K562 (cell line): ENCODE data around the gene ZNF488. TPM values are rescaled to one million over a fixed set of nuclear protein-coding genes. Genes with fewer than 3 reads are reported as not detected.

ENCODE experiments used
- CAMTA2 ChIP-seq: fragments of 250-450 bp; sonication (Bioruptor Pico); conservative IDR thresholded peaks from 2 replicates; pipeline ENCODE4 v1.5.1; 2022
- DDX20 ChIP-seq: fragments of 450-650 bp; IDR thresholded peaks from 2 replicates; pipeline ENCODE4 v1.6.1; 2016; ENCODE audit warnings: missing genetic modification characterization, low read depth, mild to moderate bottlenecking, missing compliant biosample characterization, moderate library complexity
- MED1 ChIP-seq: sonication (generic); formaldehyde crosslinking; IDR thresholded peaks from 2 replicates; pipeline ENCODE4 v1.8.1; 2023; ENCODE audit warnings: missing genetic modification reagents, borderline replicate concordance
- MYC ChIP-seq, 2 experiments: fragments of 250-450 bp in 1 of 2; sonication (Bioruptor Pico) in 1 of 2; IDR thresholded peaks; 2 replicates each; pipeline versions ENCODE4 v1.5.1 to v1.6.1; 2012 to 2021; ENCODE audit warnings: low read depth in 2 of 2, borderline replicate concordance in 1 of 2, improper control_type of control experiment in 1 of 2, low read length in 1 of 2, mild to moderate bottlenecking in 1 of 2, moderate library complexity in 1 of 2
- NFE2 ChIP-seq: IDR thresholded peaks from 2 replicates; pipeline ENCODE4 v1.6.1; 2014; ENCODE audit warnings: antibody characterized with exemption, low read depth
- RFX5 ChIP-seq: IDR thresholded peaks from 2 replicates; pipeline ENCODE4 v1.6.1; 2011; ENCODE audit warnings: low read depth, mild to moderate bottlenecking, improper control_type of control experiment, low read length
- U2AF1 ChIP-seq: fragments of 200-400 bp; formaldehyde crosslinking; optimal IDR thresholded peaks from 2 replicates; pipeline ENCODE3; 2017; ENCODE audit warnings: mild to moderate bottlenecking, low read depth, low read length, moderate library complexity
- polyA plus RNA-seq, 8 experiments: library from polyadenylated mRNA; depleted of rRNA in 4 of 8; stranded (reverse) in 5 of 8; unstranded in 3 of 8; fragments of >200 nt; fragmentation: Nextera tagmentation in 2 of 8; fragmentation: Illumina TruSeq in 1 of 8; extraction: Ambion mirVana in 2 of 8; extraction: Trizol in 1 of 8; gene quantifications; 2 replicates each; pipeline versions ENCODE4 v1.2.1 to v1.2.3, GENCODE V29; 2011 to 2014; ENCODE audit warnings: inconsistent platforms in 1 of 8, missing spikeins in 1 of 8
- total RNA-seq, 7 experiments: library from RNA; depleted of rRNA in 6 of 7; stranded (reverse); fragments of >200 nt in 6 of 7; fragmentation: Illumina TruSeq in 2 of 7; extraction: Trizol in 2 of 7; gene quantifications; 2 replicates each; pipeline versions ENCODE4 v1.2.1 to v1.2.3, GENCODE V29; 2011 to 2021; ENCODE audit warnings: low replicate concordance in 1 of 7
- TF ChIP-seq, protein P1 (sequence below): fragments of 450-650 bp; formaldehyde crosslinking; IDR thresholded peaks from 2 replicates; pipeline ENCODE4 v1.4.0; 2022; ENCODE audit warnings: missing genetic modification characterization
- TF ChIP-seq, protein P2 (sequence below), 2 experiments: fragments of 450-650 bp in 1 of 2; sonication (generic) in 1 of 2; formaldehyde crosslinking in 1 of 2; IDR thresholded peaks; 2 replicates each; pipeline versions ENCODE4 v1.7.1 to v1.9.0; 2016 to 2022; ENCODE audit warnings: inconsistent platforms in 1 of 2, mild to moderate bottlenecking in 1 of 2, missing genetic modification reagents in 1 of 2
- TF ChIP-seq, protein P3 (sequence below): fragments of 250-450 bp; sonication (Bioruptor Pico); IDR thresholded peaks from 2 replicates; pipeline ENCODE4 v1.4.0; 2020; ENCODE audit warnings: mild to moderate bottlenecking, moderate library complexity

Gene ZNF488
- total and polyA plus RNA-seq, 9 of the 15 experiments (the other 6 are each of a cell fraction or from before 2014, with no cell fraction given), result 0.03 to 0.09 (median 0.05) TPM; not detected in 3

DNA sequence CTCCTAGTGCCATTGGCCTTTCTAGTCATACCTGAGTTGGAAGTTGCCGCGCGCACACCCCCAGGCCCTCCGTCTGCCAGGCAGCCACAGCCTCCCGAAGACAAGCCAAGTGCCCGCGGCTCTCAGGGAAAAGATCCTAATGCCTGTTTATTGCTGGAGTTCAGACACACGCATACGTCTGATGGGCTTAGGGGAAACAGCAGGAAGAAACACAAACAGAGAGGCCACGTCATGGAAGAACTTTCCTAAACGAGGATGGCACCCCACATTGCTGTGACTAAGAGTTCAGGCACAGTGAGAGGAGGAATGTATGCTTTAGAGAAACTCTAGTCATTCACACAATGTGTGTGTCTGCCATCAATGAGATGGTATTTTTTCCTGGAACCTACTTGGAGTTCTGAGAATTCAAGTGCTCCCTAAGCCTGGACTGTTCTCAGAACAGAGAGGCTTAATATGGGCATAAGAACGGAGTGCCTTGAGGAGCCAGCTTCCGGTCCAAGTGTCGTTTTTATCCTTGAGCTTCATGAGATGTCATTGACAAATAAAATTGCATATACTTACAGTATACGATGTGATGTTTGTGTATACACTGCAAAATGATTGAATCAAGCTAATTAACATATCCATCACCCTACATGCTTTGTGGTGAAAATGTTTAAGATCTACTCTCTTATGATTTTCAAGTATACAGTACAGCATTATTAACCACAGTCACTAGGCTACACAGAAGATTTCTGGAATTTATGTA is 47.5 kb downstream of the ZNF488 start (continued):
- TF ChIP-seq, protein P1, sequence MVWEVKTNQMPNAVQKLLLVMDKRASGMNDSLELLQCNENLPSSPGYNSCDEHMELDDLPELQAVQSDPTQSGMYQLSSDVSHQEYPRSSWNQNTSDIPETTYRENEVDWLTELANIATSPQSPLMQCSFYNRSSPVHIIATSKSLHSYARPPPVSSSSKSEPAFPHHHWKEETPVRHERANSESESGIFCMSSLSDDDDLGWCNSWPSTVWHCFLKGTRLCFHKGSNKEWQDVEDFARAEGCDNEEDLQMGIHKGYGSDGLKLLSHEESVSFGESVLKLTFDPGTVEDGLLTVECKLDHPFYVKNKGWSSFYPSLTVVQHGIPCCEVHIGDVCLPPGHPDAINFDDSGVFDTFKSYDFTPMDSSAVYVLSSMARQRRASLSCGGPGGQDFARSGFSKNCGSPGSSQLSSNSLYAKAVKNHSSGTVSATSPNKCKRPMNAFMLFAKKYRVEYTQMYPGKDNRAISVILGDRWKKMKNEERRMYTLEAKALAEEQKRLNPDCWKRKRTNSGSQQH (CRISPR knock-in tag), result no peak
- TF ChIP-seq, protein P2, sequence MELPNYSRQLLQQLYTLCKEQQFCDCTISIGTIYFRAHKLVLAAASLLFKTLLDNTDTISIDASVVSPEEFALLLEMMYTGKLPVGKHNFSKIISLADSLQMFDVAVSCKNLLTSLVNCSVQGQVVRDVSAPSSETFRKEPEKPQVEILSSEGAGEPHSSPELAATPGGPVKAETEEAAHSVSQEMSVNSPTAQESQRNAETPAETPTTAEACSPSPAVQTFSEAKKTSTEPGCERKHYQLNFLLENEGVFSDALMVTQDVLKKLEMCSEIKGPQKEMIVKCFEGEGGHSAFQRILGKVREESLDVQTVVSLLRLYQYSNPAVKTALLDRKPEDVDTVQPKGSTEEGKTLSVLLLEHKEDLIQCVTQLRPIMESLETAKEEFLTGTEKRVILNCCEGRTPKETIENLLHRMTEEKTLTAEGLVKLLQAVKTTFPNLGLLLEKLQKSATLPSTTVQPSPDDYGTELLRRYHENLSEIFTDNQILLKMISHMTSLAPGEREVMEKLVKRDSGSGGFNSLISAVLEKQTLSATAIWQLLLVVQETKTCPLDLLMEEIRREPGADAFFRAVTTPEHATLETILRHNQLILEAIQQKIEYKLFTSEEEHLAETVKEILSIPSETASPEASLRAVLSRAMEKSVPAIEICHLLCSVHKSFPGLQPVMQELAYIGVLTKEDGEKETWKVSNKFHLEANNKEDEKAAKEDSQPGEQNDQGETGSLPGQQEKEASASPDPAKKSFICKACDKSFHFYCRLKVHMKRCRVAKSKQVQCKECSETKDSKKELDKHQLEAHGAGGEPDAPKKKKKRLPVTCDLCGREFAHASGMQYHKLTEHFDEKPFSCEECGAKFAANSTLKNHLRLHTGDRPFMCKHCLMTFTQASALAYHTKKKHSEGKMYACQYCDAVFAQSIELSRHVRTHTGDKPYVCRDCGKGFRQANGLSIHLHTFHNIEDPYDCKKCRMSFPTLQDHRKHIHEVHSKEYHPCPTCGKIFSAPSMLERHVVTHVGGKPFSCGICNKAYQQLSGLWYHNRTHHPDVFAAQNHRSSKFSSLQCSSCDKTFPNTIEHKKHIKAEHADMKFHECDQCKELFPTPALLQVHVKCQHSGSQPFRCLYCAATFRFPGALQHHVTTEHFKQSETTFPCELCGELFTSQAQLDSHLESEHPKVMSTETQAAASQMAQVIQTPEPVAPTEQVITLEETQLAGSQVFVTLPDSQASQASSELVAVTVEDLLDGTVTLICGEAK (IDR thresholded peaks at IDR 0.05), result no peak
- TF ChIP-seq, protein P2 (CRISPR knock-in tag; IDR thresholded peaks at IDR 0.05), result no peak
- TF ChIP-seq NFE2, result no peak; the same call in 1 of the 2 replicates
- no peak for TF ChIP-seq U2AF1
- no peak for TF ChIP-seq RFX5
- no peak for TF ChIP-seq MED1 (CRISPR knock-in tag)
- TF ChIP-seq CAMTA2, result no peak
- TF ChIP-seq, protein P3, sequence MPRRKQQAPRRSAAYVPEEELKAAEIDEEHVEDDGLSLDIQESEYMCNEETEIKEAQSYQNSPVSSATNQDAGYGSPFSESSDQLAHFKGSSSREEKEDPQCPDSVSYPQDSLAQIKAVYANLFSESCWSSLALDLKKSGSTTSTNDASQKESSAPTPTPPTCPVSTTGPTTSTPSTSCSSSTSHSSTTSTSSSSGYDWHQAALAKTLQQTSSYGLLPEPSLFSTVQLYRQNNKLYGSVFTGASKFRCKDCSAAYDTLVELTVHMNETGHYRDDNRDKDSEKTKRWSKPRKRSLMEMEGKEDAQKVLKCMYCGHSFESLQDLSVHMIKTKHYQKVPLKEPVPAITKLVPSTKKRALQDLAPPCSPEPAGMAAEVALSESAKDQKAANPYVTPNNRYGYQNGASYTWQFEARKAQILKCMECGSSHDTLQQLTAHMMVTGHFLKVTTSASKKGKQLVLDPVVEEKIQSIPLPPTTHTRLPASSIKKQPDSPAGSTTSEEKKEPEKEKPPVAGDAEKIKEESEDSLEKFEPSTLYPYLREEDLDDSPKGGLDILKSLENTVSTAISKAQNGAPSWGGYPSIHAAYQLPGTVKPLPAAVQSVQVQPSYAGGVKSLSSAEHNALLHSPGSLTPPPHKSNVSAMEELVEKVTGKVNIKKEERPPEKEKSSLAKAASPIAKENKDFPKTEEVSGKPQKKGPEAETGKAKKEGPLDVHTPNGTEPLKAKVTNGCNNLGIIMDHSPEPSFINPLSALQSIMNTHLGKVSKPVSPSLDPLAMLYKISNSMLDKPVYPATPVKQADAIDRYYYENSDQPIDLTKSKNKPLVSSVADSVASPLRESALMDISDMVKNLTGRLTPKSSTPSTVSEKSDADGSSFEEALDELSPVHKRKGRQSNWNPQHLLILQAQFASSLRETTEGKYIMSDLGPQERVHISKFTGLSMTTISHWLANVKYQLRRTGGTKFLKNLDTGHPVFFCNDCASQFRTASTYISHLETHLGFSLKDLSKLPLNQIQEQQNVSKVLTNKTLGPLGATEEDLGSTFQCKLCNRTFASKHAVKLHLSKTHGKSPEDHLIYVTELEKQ, result no peak
- TF ChIP-seq DDX20 (tag), result 0 out of 2 replicates have a peak, but pooled peaks have one; percentile 48
- TF ChIP-seq MYC (IDR thresholded peaks at IDR 0.05; ENCODE audit: low read depth, low read length), result 0 out of 2 replicates have a peak, but pooled peaks have one; percentile 28
- TF ChIP-seq MYC (CRISPR knock-in tag; IDR thresholded peaks at IDR 0.05; ENCODE audit: borderline replicate concordance, low read depth), result no peak
